ENCODE measurements around the gene ZFP92.

DNA sequence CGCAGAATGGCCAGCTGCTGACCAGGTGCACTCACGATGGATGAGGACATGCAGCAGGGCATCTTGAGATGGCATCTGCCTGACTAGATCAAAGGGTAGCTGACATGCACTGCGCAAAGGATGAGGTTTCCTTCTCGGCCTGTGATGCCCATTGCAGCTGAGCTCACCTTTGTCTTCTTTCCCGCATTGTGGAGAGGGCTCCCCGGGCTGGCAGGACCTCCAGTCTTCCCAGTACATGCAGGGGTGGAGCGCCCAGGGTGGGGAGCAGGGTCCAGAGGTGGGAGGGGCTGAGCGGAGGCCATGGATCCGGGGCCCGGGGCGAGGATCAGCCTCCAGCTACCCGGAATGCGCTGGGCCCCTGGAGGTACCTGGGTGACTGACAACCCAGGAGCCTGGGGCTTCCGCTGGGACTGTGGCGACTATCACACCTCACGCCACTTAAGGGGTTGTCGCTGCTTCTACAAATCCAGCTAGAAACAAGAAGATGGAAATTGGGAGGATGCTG lies 22.6 kb downstream of the ZFP92 start:
- no peak for TF ChIP-seq CTCF (IDR thresholded peaks at IDR 0.05; ENCODE audit: control extremely low read depth in 1 of 3, insufficient read depth in 1 of 3, low read depth in 1 of 3, low read length in 3 of 3)
- no peak for TF ChIP-seq TCF12 (IDR thresholded peaks at IDR 0.05; ENCODE audit: low read depth, low read length)
- no peak for TF ChIP-seq CHD1 (IDR thresholded peaks at IDR 0.05; ENCODE audit: low read depth, low read length)
- TF ChIP-seq RFX5 (IDR thresholded peaks at IDR 0.05; ENCODE audit: borderline replicate concordance, low read depth, low read length), result no peak
- no peak for TF ChIP-seq POLR2AphosphoS5 (IDR thresholded peaks at IDR 0.05; ENCODE audit: low read depth, low read length)
- no peak for TF ChIP-seq EP300 (IDR thresholded peaks at IDR 0.05; ENCODE audit: borderline replicate concordance in 1 of 2, low read depth in 2 of 2, low read length in 2 of 2)
- no peak for TF ChIP-seq SIN3A (conservative IDR thresholded peaks at IDR 0.05 in 1 of 2, IDR thresholded peaks at IDR 0.05 in 1 of 2; ENCODE audit: low read depth in 1 of 2, low read length in 2 of 2)
- TF ChIP-seq EGR1 (IDR thresholded peaks at IDR 0.05; ENCODE audit: borderline replicate concordance, low read depth, low read length), result no peak
- TF ChIP-seq POLR2A (IDR thresholded peaks at IDR 0.05; ENCODE audit: control extremely low read depth in 1 of 2, low read depth in 2 of 2, low read length in 2 of 2), result no peak
- no peak for TF ChIP-seq YY1 (IDR thresholded peaks at IDR 0.05; ENCODE audit: low read depth, low read length)
- TF ChIP-seq SP1 (IDR thresholded peaks at IDR 0.05; ENCODE audit: low read depth, low read length), result no peak

All from H1 (cell line).